ENCODE measurements around the gene EEF2. TPM values are rescaled to one million over a fixed set of nuclear protein-coding genes. Genes with fewer than 3 reads are reported as not detected.
A peak's percentile ranks its signal among the peaks of the same experiment; 100 is the strongest.

The EEF2 gene
- total and polyA plus RNA-seq, 4 donors = 244 to 1,090 (median 818) TPM

GRCh38 chr19:3982701-3983541 lies 2.3 kb downstream of the EEF2 start:
- no peaks in the 10 kb centered on the region for H3K27me3 ChIP-seq (ENCODE audit: control insufficient read depth in 4 of 4, insufficient read depth in 4 of 4, low read length in 3 of 4)
- H3K36me3 ChIP-seq (ENCODE audit: control insufficient read depth in 4 of 4, insufficient read depth in 3 of 4, low read depth in 1 of 4, low read length in 3 of 4) = peaks cover 40 to 57% (median 54%) of the 10 kb centered on the region in 4 donors
- TF ChIP-seq TAF1 (conservative IDR thresholded peaks at IDR 0.05) (no peak), HNF4G (IDR thresholded peaks at IDR 0.05) (no peak), MAX (IDR thresholded peaks at IDR 0.05) (no peak), YY1 (IDR thresholded peaks at IDR 0.05) (no peak), ATF3 (IDR thresholded peaks at IDR 0.05) (no peak), GABPA (IDR thresholded peaks at IDR 0.05 in 1 of 2, conservative IDR thresholded peaks at IDR 0.05 in 1 of 2) (no peak), JUND (IDR thresholded peaks at IDR 0.05) (no peak), CTCF (IDR thresholded peaks at IDR 0.05; ENCODE audit: low read depth, low read length, missing input control) (no peak), RXRA (IDR thresholded peaks at IDR 0.05) (no peak), SP1 (IDR thresholded peaks at IDR 0.05) (no peak), FOXA1 (IDR thresholded peaks at IDR 0.05) (no peak), REST (IDR thresholded peaks at IDR 0.05) (no peak), NR2F2 (IDR thresholded peaks at IDR 0.05) (no peak), HNF4A (conservative IDR thresholded peaks at IDR 0.05) (no peak), ZBTB33 (IDR thresholded peaks at IDR 0.05) (no peak), FOXA2 (IDR thresholded peaks at IDR 0.05) (no peak), RAD21 (IDR thresholded peaks at IDR 0.05) (no peak), EGR1 (IDR thresholded peaks at IDR 0.05; ENCODE audit: low read depth in 2 of 2) (no peak)
- no peaks in the 10 kb centered on the region for H3K9me3 ChIP-seq (ENCODE audit: control insufficient read depth in 4 of 4, low read length in 3 of 4)
- peak overlapping the region in 1 of 2 donors; percentile 97 for H3K27ac ChIP-seq (ENCODE audit: low read depth in 1 of 2, low read length in 2 of 2)
- H3K4me1 ChIP-seq (ENCODE audit: control insufficient read depth in 4 of 4, insufficient read depth in 4 of 4, low read length in 3 of 4) = peaks cover 0 to 37% (median 31%) of the 10 kb centered on the region in 4 donors
- 91% methylated on average over 40 of the region's 40 CpGs for WGBS
- no peak overlapping the region for H3K9ac ChIP-seq (ENCODE audit: low read depth in 1 of 2, low read length in 2 of 2)
- no peak overlapping the region for H3K4me3 ChIP-seq (ENCODE audit: low read depth in 1 of 3, low read length in 3 of 3)
- DNase-seq (ENCODE audit: low spot score) = no peak
